H1 (cell line): Measurements from ENCODE around the gene ILF3. TPM values are rescaled to one million over a fixed set of nuclear protein-coding genes. Genes with fewer than 3 reads are reported as not detected.

Experiments
- CTCF ChIA-PET: fragments of 300-600 bp; sonication (Branson Sonifier 250); formaldehyde crosslinking; loops from one replicate; lab custom pipeline; 2021; ENCODE audit not compliant: partially characterized antibody; lab: Charles Lee
- POLR2A ChIA-PET: fragments of 300-600 bp; sonication (Branson Sonifier 250); formaldehyde crosslinking; loops from one replicate; lab custom pipeline; 2021; ENCODE audit warnings: inconsistent platforms; ENCODE audit not compliant: partially characterized antibody; lab: Charles Lee
- DNase-seq, 2 experiments: peaks; one replicate each; pipeline versions ENCODE4 v3.0.0 to v3.0.0-alpha.2; 2010 to 2022; ENCODE audit warnings: low spot score in 2 of 2, low read depth in 1 of 2, mixed read lengths in 1 of 2
- FAIRE-seq: peaks from 2 replicates; lab custom pipeline; 2011; peaks lifted over from hg19 to GRCh38; lab: Jason Lieb, UNC
- H2AFZ ChIP-seq: 2 replicates; pipeline ENCODE4 v1.8.1; 2012; ENCODE audit warnings: low read length, inconsistent platforms
- H2AK5ac ChIP-seq: 2 replicates; pipeline ENCODE4 v1.6.1; 2013; ENCODE audit warnings: low read depth, low read length
- H2BK120ac ChIP-seq: replicated peaks from 2 replicates; pipeline ENCODE3; 2013; ENCODE audit warnings: low read depth, low read length, inconsistent platforms
- H2BK12ac ChIP-seq: 2 replicates; pipeline ENCODE4 v1.6.1; 2013; ENCODE audit warnings: low read depth, low read length
- H2BK15ac ChIP-seq: 2 replicates; pipeline ENCODE4 v1.6.1; 2013; ENCODE audit warnings: low read length
- H2BK20ac ChIP-seq: 2 replicates; pipeline ENCODE4 v1.6.1; 2013; ENCODE audit warnings: low read length
- H2BK5ac ChIP-seq: 2 replicates; pipeline ENCODE4 v1.6.1; 2013; ENCODE audit warnings: low read depth, low read length
- H3K14ac ChIP-seq: 2 replicates; pipeline ENCODE4 v1.6.1; 2013; ENCODE audit warnings: inconsistent platforms; ENCODE audit not compliant: insufficient read length
- H3K18ac ChIP-seq: 2 replicates; pipeline ENCODE4 v1.6.1; 2013; ENCODE audit warnings: low read length; ENCODE audit errors: extremely low read depth
- H3K23ac ChIP-seq: 2 replicates; pipeline ENCODE4 v1.6.1; 2013; ENCODE audit warnings: inconsistent platforms; ENCODE audit not compliant: insufficient read length
- H3K23me2 ChIP-seq: 2 replicates; pipeline ENCODE4 v1.6.1; 2013; ENCODE audit warnings: low read depth, low read length
- H3K27ac ChIP-seq: 2 replicates; pipeline ENCODE4 v1.6.1; 2011; ENCODE audit warnings: low read depth, low read length, inconsistent platforms
- H3K27me3 ChIP-seq, 4 experiments: replicated peaks in 1 of 4; 1 replicate in 1 of 4; 2 replicates in 3 of 4; pipeline versions ENCODE4 v1.6.1 to v1.8.1; 2011 to 2013; ENCODE audit warnings: low read length in 3 of 4, mild to moderate bottlenecking in 3 of 4, inconsistent platforms in 2 of 4, mixed read lengths in 2 of 4, moderate library complexity in 1 of 4; ENCODE audit not compliant: control insufficient read depth in 3 of 4, insufficient read depth in 3 of 4; ENCODE audit errors: extremely low read depth in 1 of 4
- H3K36me3 ChIP-seq, 4 experiments: 2 replicates each; pipeline versions ENCODE4 v1.6.1 to v1.8.1; 2011 to 2013; ENCODE audit warnings: mild to moderate bottlenecking in 4 of 4, low read length in 3 of 4, moderate library complexity in 2 of 4, control low read depth in 1 of 4, inconsistent platforms in 1 of 4; ENCODE audit not compliant: insufficient read depth in 4 of 4, control insufficient read depth in 2 of 4
- H3K4ac ChIP-seq: replicated peaks from 2 replicates; pipeline ENCODE3; 2013; ENCODE audit warnings: low read length, low read depth, mixed read lengths, inconsistent platforms; ENCODE audit not compliant: insufficient read length
- H3K4me1 ChIP-seq, 4 experiments: replicated peaks in 1 of 4; 1 replicate in 1 of 4; 2 replicates in 3 of 4; pipeline versions ENCODE4 v1.6.1 to v1.8.1; 2011 to 2013; ENCODE audit warnings: low read length in 3 of 4, inconsistent platforms in 2 of 4, mixed read lengths in 1 of 4; ENCODE audit not compliant: insufficient read depth in 4 of 4, control insufficient read depth in 3 of 4
- H3K4me2 ChIP-seq, 2 experiments: 2 replicates each; pipeline versions ENCODE4 v1.6.1 to v1.8.1; 2011 to 2013; ENCODE audit warnings: low read depth in 2 of 2, low read length in 2 of 2, control low read depth in 1 of 2, inconsistent platforms in 1 of 2, mild to moderate bottlenecking in 1 of 2; ENCODE audit not compliant: insufficient read depth in 1 of 2
- H3K4me3 ChIP-seq, 4 experiments: fragments of 200-600, 300-600 bp in 1 of 4; sonication (generic), shearing (Covaris generic), sonication (Bioruptor Twin) in 1 of 4; 2 replicates each; pipeline versions ENCODE4 v1.5.1 to v1.8.1; 2011 to 2016; ENCODE audit warnings: low read length in 4 of 4, low read depth in 3 of 4, control low read depth in 2 of 4, inconsistent platforms in 2 of 4, mild to moderate bottlenecking in 2 of 4, mixed read lengths in 1 of 4, moderate library complexity in 1 of 4; ENCODE audit not compliant: insufficient read depth in 2 of 4; ENCODE audit errors: extremely low read depth in 1 of 4
- H3K56ac ChIP-seq: replicated peaks from 2 replicates; pipeline ENCODE3; 2013; ENCODE audit warnings: low read depth, mild to moderate bottlenecking, mixed read lengths, low read length, inconsistent platforms; ENCODE audit not compliant: insufficient read length
- H3K79me1 ChIP-seq: 2 replicates; pipeline ENCODE4 v1.6.1; 2013; ENCODE audit warnings: low read depth, low read length, control low read depth
- H3K79me2 ChIP-seq, 2 experiments: 2 replicates each; pipeline versions ENCODE4 v1.6.1 to v1.8.1; 2012 to 2013; ENCODE audit warnings: low read length in 2 of 2, mild to moderate bottlenecking in 2 of 2, inconsistent platforms in 1 of 2; ENCODE audit not compliant: insufficient read depth in 2 of 2, control insufficient read depth in 1 of 2
- H3K9ac ChIP-seq, 4 experiments: replicated peaks in 1 of 4; 1 replicate in 1 of 4; 2 replicates in 3 of 4; pipeline versions ENCODE4 v1.6.1 to v1.8.1; 2011 to 2013; ENCODE audit warnings: low read depth in 3 of 4, low read length in 3 of 4, control low read depth in 2 of 4, mild to moderate bottlenecking in 2 of 4, moderate library complexity in 2 of 4, inconsistent platforms in 1 of 4; ENCODE audit errors: extremely low read depth in 1 of 4
- H3K9me3 ChIP-seq, 2 experiments: 2 replicates each; pipeline versions ENCODE4 v1.6.1 to v1.8.1; 2012 to 2013; ENCODE audit warnings: mild to moderate bottlenecking in 2 of 2, moderate library complexity in 2 of 2, control low read depth in 1 of 2, inconsistent platforms in 1 of 2, low read depth in 1 of 2, low read length in 1 of 2, mixed read lengths in 1 of 2; ENCODE audit not compliant: insufficient read depth in 2 of 2
- H4K20me1 ChIP-seq, 2 experiments: replicated peaks in 1 of 2; 2 replicates each; pipeline versions ENCODE3 to v1.8.1; 2011 to 2013; ENCODE audit warnings: inconsistent platforms in 2 of 2, low read length in 2 of 2, mild to moderate bottlenecking in 1 of 2; ENCODE audit not compliant: insufficient read depth in 2 of 2, control insufficient read depth in 1 of 2
- H4K5ac ChIP-seq: 2 replicates; pipeline ENCODE4 v1.6.1; 2013; ENCODE audit warnings: low read length, low read depth, mixed read lengths, inconsistent platforms; ENCODE audit not compliant: insufficient read length
- H4K8ac ChIP-seq: 2 replicates; pipeline ENCODE4 v1.8.0; 2013; ENCODE audit warnings: mild to moderate bottlenecking, moderate library complexity, low read length, inconsistent platforms; ENCODE audit not compliant: insufficient read depth; ENCODE audit errors: extremely low read depth
- H4K91ac ChIP-seq: replicated peaks from 2 replicates; pipeline ENCODE3; 2013; ENCODE audit warnings: low read length, mixed read lengths, inconsistent platforms; ENCODE audit not compliant: insufficient read length
- CHD2 ChIP-seq: IDR thresholded peaks from 2 replicates; pipeline ENCODE4 v1.6.1; 2012; ENCODE audit warnings: low read length, improper control_type of control experiment
- GTF2F1 ChIP-seq: IDR thresholded peaks from 2 replicates; pipeline ENCODE4 v1.6.1; 2012; ENCODE audit warnings: low read depth, low read length, improper control_type of control experiment, borderline replicate concordance
- RNF2 ChIP-seq: fragments of 200-900, 300-1000 bp; sonication (generic); IDR thresholded peaks from 2 replicates; pipeline ENCODE4 v1.7.1; 2016; ENCODE audit warnings: borderline replicate concordance, low read depth, mild to moderate bottlenecking, antibody characterized with exemption, low read length; ENCODE audit not compliant: poor library complexity, severe bottlenecking; ENCODE audit errors: missing control alignments
- SIX5 ChIP-seq: IDR thresholded peaks from 2 replicates; pipeline ENCODE4 v1.6.1; 2011; ENCODE audit warnings: mild to moderate bottlenecking, low read depth, low read length
- SP2 ChIP-seq: IDR thresholded peaks from 2 replicates; pipeline ENCODE4 v1.6.1; 2012; ENCODE audit warnings: mild to moderate bottlenecking, low read length, inconsistent platforms
- TAF1 ChIP-seq: IDR thresholded peaks from 2 replicates; pipeline ENCODE4 v1.6.1; 2011; ENCODE audit warnings: mild to moderate bottlenecking, low read depth, low read length
- YY1 ChIP-seq: IDR thresholded peaks from 2 replicates; pipeline ENCODE4 v1.6.1; 2011; ENCODE audit warnings: low read depth, mild to moderate bottlenecking, low read length
- WGBS, 2 experiments: shearing (Covaris generic) in 1 of 2; methylation state at CpG; one replicate each; pipeline versions ENCODE4 v1.1.6 to v1.1.7; 2013 to 2015; ENCODE audit warnings: low lambda C conversion rate in 2 of 2, mixed read lengths in 2 of 2, inconsistent platforms in 1 of 2, low coverage in 1 of 2, missing lambda C conversion rate in 1 of 2; ENCODE audit not compliant: insufficient replicate concordance in 2 of 2, insufficient coverage in 1 of 2, insufficient read length in 1 of 2; ENCODE audit errors: extremely low coverage in 1 of 2, missing lambda C conversion rate in 1 of 2; 5-methylcytosine and 5-hydroxymethylcytosine counted together
- polyA plus RNA-seq, 7 experiments: library from polyadenylated mRNA; depleted of rRNA in 3 of 7; stranded (reverse) in 5 of 7; unstranded in 2 of 7; fragments of >200 nt in 5 of 7; fragments of 200-250 nt in 2 of 7; gene quantifications; 1 replicate in 5 of 7; 2 replicates in 1 of 7; 4 replicates in 1 of 7; pipeline versions ENCODE4 v1.2.1 to v1.2.3, GENCODE V29; 2011 to 2013; ENCODE audit warnings: missing spikeins in 2 of 7, mixed read lengths in 2 of 7
- total RNA-seq: library from RNA; stranded (reverse); fragmentation: NEBNext Ultra II Directional; extraction: Animal tissue kit (Norgen Biotek cat#: 25700); gene quantifications from 2 replicates; pipeline ENCODE4 v1.2.1, GENCODE V29; 2021
- TF ChIP-seq, protein P1 (sequence below), 3 experiments: IDR thresholded peaks; 1 replicate in 2 of 3; 2 replicates in 1 of 3; pipeline versions ENCODE4 v1.5.1 to v1.6.1; 2011; ENCODE audit warnings: low read length in 3 of 3, mild to moderate bottlenecking in 3 of 3, inconsistent platforms in 2 of 3, low read depth in 1 of 3, moderate library complexity in 1 of 3; ENCODE audit not compliant: insufficient read depth in 1 of 3; ENCODE audit errors: control extremely low read depth in 1 of 3

ILF3 gene
- total and polyA plus RNA-seq, 2 of the 8 experiments (the other 6 are each of a cell fraction or from before 2014, with no cell fraction given): 291 to 695 TPM

DNA sequence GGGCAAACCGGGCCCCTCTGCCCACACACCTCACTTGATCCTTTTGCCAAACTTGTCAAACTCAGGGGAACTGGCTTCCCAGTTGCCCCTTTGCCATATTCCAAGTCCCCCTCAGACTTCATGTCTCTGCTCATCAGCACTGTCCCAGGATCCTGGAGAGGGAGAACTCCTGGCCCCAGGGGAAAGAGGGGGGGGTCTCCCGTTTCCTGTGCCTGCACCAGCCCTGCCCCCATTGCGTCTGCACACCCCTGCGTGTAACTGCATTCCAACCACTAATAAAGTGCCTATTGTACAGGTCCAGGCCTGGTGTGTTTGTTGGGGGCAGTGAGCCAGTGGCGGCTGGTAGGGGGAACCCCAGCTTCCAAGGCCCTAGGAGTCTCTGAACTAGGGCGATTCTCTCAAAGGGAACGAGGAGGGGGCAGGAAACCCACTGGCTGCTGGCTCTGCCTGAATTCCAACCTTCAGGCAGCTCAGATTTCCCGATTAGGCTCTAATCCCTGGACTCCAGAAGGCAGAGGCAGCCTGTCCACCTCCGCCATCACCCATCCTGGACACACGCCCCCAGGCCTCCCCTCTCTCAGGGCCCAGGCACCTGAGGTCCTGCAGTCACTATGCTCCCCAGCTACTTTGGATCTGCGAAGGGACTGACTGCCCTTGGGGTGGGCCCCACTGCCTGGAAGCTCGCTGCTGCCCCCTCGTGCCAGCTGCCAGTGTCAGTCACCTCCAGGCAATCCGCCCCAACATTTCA is 9.7 kb upstream of the ILF3 start:
- H3K4me2 ChIP-seq: peak overlapping the region in 1 of 2 experiments; percentile 34; a peak in 1 of 4 replicates
- CTCF ChIA-PET: interaction anchor here (0.6 to 14.2 kb wide), 36 partner anchors 8 to 742 kb away, joined by 3 to 267 read pairs (median 7); partner anchors contain the start of gene SLC44A2
- peak; percentile 27; the same call in 1 of the 2 replicates for TF ChIP-seq CHD2
- TF ChIP-seq SIX5: no peak
- TF ChIP-seq TAF1: 0 out of 2 replicates have a peak, but pooled peaks have one; percentile 45
- TF ChIP-seq SP2: no peak
- TF ChIP-seq, protein P1, sequence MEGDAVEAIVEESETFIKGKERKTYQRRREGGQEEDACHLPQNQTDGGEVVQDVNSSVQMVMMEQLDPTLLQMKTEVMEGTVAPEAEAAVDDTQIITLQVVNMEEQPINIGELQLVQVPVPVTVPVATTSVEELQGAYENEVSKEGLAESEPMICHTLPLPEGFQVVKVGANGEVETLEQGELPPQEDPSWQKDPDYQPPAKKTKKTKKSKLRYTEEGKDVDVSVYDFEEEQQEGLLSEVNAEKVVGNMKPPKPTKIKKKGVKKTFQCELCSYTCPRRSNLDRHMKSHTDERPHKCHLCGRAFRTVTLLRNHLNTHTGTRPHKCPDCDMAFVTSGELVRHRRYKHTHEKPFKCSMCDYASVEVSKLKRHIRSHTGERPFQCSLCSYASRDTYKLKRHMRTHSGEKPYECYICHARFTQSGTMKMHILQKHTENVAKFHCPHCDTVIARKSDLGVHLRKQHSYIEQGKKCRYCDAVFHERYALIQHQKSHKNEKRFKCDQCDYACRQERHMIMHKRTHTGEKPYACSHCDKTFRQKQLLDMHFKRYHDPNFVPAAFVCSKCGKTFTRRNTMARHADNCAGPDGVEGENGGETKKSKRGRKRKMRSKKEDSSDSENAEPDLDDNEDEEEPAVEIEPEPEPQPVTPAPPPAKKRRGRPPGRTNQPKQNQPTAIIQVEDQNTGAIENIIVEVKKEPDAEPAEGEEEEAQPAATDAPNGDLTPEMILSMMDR (IDR thresholded peaks at IDR 0.05; ENCODE audit: control extremely low read depth in 1 of 3, insufficient read depth in 1 of 3, low read depth in 1 of 3, low read length in 3 of 3): peak; percentile 89 to 96 (median 94)
- TF ChIP-seq RNF2: no peak
- TF ChIP-seq YY1: 0 out of 2 replicates have a peak, but pooled peaks have one; percentile 21
- TF ChIP-seq GTF2F1: 0 out of 2 replicates have a peak, but pooled peaks have one; percentile 20

More for the DNA sequence above, 9.7 kb upstream of the ILF3 start:
- H2AFZ ChIP-seq: no peak overlapping the region
- H3K9me3 ChIP-seq: no peaks in the 10 kb centered on the region
- no peak overlapping the region for H3K56ac ChIP-seq
- H3K79me1 ChIP-seq: no peaks in the 10 kb centered on the region
- peaks cover 0 to under 1% of the 10 kb centered on the region in 2 experiments for H4K20me1 ChIP-seq
- H3K9ac ChIP-seq: no peak overlapping the region
- H3K18ac ChIP-seq: peak overlapping the region; percentile 55; the same call in 1 of the 2 replicates
- no peak overlapping the region for H2BK20ac ChIP-seq
- no peak overlapping the region for H2BK15ac ChIP-seq
- 30% methylated on average over 11 of the region's 14 CpGs; no CpG with 5 or more reads in 1 of the 2 experiments for WGBS, 2 experiments
- no peak overlapping the region for H3K4ac ChIP-seq
- no peak overlapping the region for H2BK120ac ChIP-seq
- peak overlapping the region; percentile 84; the same call in 1 of the 2 replicates for H2BK5ac ChIP-seq
- POLR2A ChIA-PET: interaction anchor here (0.7 to 59.0 kb wide), 23 partner anchors 9 to 172 kb away, joined by 3 to 1874 read pairs (median 7); partner anchors contain the start of genes CDKN2D, DNM2, ILF3 and QTRT1
- H3K4me1 ChIP-seq: peaks cover 6 to 17% (median 13%) of the 10 kb centered on the region in 4 experiments
- H3K23ac ChIP-seq: no peak overlapping the region
- no peak overlapping the region for H3K14ac ChIP-seq
- H3K27me3 ChIP-seq: no peaks in the 10 kb centered on the region
- no peaks in the 10 kb centered on the region for H3K23me2 ChIP-seq
- no peak overlapping the region for H2AK5ac ChIP-seq
- H4K5ac ChIP-seq: no peak overlapping the region
- H3K27ac ChIP-seq: 0 out of 2 replicates have a peak overlapping the region, but pooled peaks have one; percentile 26
- peak overlapping the region; percentile 28; the same call in 1 of the 2 replicates for H4K8ac ChIP-seq
- H3K36me3 ChIP-seq: peaks cover 4 to 21% (median 9%) of the 10 kb centered on the region in 4 experiments; a peak in 5 of 8 replicates
- no peaks in the 10 kb centered on the region for H3K79me2 ChIP-seq
- no peak overlapping the region; a peak in 1 of 8 replicates for H3K4me3 ChIP-seq
- H4K91ac ChIP-seq: no peak overlapping the region
- H2BK12ac ChIP-seq: no peak overlapping the region
- peak; percentile 68 to 95 for DNase-seq
- FAIRE-seq: peak; percentile 7
